ENCODE results near the gene CCNG2.

The CCNG2 gene

GRCh38 chr4:77169481-77169880 lies 12.5 kb downstream of the CCNG2 start:
- no peak for TF ChIP-seq CTCF (IDR thresholded peaks at IDR 0.05; ENCODE audit: extremely low read depth, missing control alignments)
- no peak for DNase-seq (ENCODE audit: low spot score)

GRCh38 chr4:77170926-77171325 lies 13.9 kb downstream of the CCNG2 start:
- TF ChIP-seq CTCF (IDR thresholded peaks at IDR 0.05; ENCODE audit: extremely low read depth, missing control alignments) = no peak
- no peak for DNase-seq (ENCODE audit: low spot score)

- no peak for DNase-seq (ENCODE audit: low spot score)
- no peak for TF ChIP-seq CTCF (IDR thresholded peaks at IDR 0.05; ENCODE audit: extremely low read depth, missing control alignments)
These were observed 15.3 kb downstream of the CCNG2 start for GRCh38 chr4:77172336-77172735.

GRCh38 chr4:77174426-77174825 lies 17.4 kb downstream of the CCNG2 start:
- no peak for TF ChIP-seq CTCF (IDR thresholded peaks at IDR 0.05; ENCODE audit: extremely low read depth, missing control alignments)
- no peak for DNase-seq (ENCODE audit: low spot score)

GRCh38 chr4:77175201-77175611 lies 18.2 kb downstream of the CCNG2 start:
- TF ChIP-seq CTCF (IDR thresholded peaks at IDR 0.05; ENCODE audit: extremely low read depth, missing control alignments) = no peak
- no peak for DNase-seq (ENCODE audit: low spot score)

- no peak for DNase-seq (ENCODE audit: low spot score)
- TF ChIP-seq CTCF (IDR thresholded peaks at IDR 0.05; ENCODE audit: extremely low read depth, missing control alignments) = no peak
These were observed 19.6 kb downstream of the CCNG2 start for GRCh38 chr4:77176640-77177039.

GRCh38 chr4:77177199-77177598 lies 20.2 kb downstream of the CCNG2 start:
- no peak for DNase-seq (ENCODE audit: low spot score)
- TF ChIP-seq CTCF (IDR thresholded peaks at IDR 0.05; ENCODE audit: extremely low read depth, missing control alignments) = no peak

Measured in GM20000 (cell line).